ENCODE results near the gene CAMTA1.

The CAMTA1 gene

GRCh38 chr1:7223334-7224080 lies 438.3 kb downstream of the CAMTA1 start:
- no peak overlapping the region for H3K4me3 ChIP-seq (ENCODE audit: low read depth, low read length)
- no peak for TF ChIP-seq CTCF (IDR thresholded peaks at IDR 0.05; ENCODE audit: borderline replicate concordance, insufficient read depth, low read depth, low read length)

GRCh38 chr1:7224081-7224534 lies 438.9 kb downstream of the CAMTA1 start:
- no peak for TF ChIP-seq CTCF (IDR thresholded peaks at IDR 0.05; ENCODE audit: borderline replicate concordance, insufficient read depth, low read depth, low read length)
- H3K4me3 ChIP-seq (ENCODE audit: low read depth, low read length), result no peak overlapping the region

- TF ChIP-seq CTCF (IDR thresholded peaks at IDR 0.05; ENCODE audit: borderline replicate concordance, insufficient read depth, low read depth, low read length), result no peak
- no peak overlapping the region for H3K4me3 ChIP-seq (ENCODE audit: low read depth, low read length)
These were observed 439.4 kb downstream of the CAMTA1 start for GRCh38 chr1:7224644-7225043.

- H3K4me3 ChIP-seq (ENCODE audit: low read depth, low read length), result no peak overlapping the region
- no peak for TF ChIP-seq CTCF (IDR thresholded peaks at IDR 0.05; ENCODE audit: borderline replicate concordance, insufficient read depth, low read depth, low read length)
These were observed 440.7 kb downstream of the CAMTA1 start for GRCh38 chr1:7225711-7226505.

- no peak for TF ChIP-seq CTCF (IDR thresholded peaks at IDR 0.05; ENCODE audit: borderline replicate concordance, insufficient read depth, low read depth, low read length)
- no peak overlapping the region for H3K4me3 ChIP-seq (ENCODE audit: low read depth, low read length)
These were observed 442.4 kb downstream of the CAMTA1 start for GRCh38 chr1:7227654-7228053.

- no peak for TF ChIP-seq CTCF (IDR thresholded peaks at IDR 0.05; ENCODE audit: borderline replicate concordance, insufficient read depth, low read depth, low read length)
- no peak overlapping the region for H3K4me3 ChIP-seq (ENCODE audit: low read depth, low read length)
These were observed 443.2 kb downstream of the CAMTA1 start for GRCh38 chr1:7228252-7228961.
